Activated CD4-positive, alpha-beta T cell treated with anti-CD3 and anti-CD28 coated beads, Interleukin-2, amount 50 U/mL, for 48 hours (primary cell): ENCODE data around the gene PRKAR1B.
"Not testable (repeated sequence)": the region's sequence is repeated elsewhere in the genome, so short reads cannot be mapped to it uniquely, and the experiment has no call there.

Experiments used
- DNase-seq, 2 experiments: peaks; one replicate each; pipeline ENCODE4 v3.0.0-alpha.2; 2020

The PRKAR1B gene

DNA sequence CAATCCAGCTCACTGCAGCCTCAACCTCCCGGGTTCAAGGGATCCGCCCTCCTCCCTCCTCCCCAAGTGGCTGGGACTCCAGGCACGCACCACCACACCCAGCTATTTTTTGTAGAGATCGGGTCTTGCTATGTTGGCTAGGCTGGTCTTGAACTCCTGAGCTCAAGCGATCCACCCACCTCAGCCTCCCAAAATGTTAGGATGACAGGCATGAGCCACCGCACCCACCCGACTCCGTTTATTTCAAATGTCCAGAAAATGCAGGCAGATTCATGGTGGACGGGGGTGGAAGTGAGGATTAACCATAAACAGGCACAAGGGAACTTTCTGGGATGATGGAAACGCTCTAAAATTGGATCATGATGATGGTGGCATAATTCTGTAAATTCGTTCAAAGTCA is 85.1 kb downstream of the PRKAR1B start:
- DNase-seq = no peak

GRCh38 chr7:641269-641671 is 85.8 kb downstream of the PRKAR1B start:
- no peak for DNase-seq

GRCh38 chr7:638256-639011 is 88.6 kb downstream of the PRKAR1B start:
- DNase-seq = no peak

DNA sequence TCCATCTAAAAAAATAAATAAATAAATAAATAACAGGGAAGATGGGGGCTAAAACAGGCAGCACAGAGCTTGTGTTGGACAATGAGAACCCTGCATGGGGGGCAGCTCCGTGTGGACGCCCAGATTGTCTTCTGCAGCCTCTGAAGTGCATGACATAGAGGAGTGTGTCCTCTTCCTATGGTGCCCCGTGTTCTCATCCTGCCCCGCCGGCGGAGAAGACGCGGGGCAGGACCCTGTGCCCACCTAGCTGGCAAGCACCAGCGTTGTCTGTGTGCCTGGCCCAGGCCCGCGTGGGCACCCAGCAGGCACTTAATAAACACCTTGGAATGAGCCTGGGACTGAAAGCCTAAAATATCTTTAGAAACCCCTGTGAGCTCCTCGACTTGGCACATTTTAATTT is 89.3 kb downstream of the PRKAR1B start:
- DNase-seq = no peak

GRCh38 chr7:636396-636795 is 90.7 kb downstream of the PRKAR1B start:
- DNase-seq = peak; percentile 34 to 48

DNA sequence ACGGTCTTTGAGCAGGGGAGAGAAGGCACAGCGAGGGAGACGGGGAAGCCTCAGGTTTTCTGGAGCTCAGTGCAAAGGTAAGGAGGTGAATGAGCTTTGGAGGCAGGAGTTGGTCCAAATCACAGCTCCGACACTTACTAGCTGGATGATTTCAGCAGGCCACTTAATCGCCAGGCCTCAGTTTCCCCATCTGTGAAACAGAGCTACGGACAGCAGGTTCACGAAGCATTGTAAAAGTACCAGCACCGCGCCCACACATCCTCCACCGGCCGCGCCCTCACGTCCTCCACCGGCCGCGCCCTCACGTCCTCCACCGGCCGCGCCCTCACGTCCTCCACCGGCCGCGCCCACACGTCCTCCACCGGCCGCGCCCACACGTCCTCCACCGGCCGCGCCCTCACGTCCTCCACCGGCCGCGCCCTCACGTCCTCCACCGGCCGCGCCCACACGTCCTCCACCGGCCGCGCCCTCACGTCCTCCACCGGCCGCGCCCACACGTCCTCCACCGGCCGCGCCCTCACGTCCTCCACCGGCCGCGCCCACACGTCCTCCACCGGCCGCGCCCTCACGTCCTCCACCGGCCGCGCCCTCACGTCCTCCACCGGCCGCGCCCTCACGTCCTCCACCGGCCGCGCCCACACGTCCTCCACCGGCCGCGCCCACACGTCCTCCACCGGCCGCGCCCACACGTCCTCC is 91.2 kb downstream of the PRKAR1B start:
- DNase-seq = not testable (repeated sequence)

- DNase-seq = no peak
Measured at GRCh38 chr7:635227-635626, 91.9 kb downstream of the PRKAR1B start.

DNA sequence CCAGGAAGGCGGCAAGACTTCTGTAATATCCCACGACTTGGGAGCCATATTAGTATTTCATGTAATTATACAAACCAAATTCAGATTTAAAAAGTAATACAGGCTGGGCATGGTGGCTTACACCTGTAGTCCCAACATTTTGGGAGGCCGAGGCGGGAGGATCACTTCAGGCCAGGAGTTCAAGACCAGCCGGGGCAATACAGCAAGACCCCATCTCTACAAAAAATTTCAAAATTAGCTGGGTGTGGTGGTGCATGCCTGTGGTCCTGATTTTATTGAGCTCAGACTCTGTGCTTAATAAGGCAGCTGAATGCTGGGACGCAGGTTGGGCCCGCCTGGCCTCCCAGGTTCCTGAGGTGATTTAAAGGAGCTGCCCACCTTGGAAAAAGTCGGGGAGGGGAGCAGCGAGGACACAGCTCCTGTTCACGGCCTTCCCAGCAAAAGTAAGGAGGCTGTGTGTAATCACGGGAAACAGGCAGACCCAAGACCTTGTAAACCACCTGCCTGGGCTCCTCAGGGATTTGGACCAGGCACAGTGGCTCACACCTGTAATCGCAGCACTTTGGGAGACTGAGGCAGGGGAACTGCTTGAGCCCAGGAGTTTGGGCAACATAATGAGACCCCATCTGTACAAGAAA is 93.6 kb downstream of the PRKAR1B start:
- no peak for DNase-seq

DNA sequence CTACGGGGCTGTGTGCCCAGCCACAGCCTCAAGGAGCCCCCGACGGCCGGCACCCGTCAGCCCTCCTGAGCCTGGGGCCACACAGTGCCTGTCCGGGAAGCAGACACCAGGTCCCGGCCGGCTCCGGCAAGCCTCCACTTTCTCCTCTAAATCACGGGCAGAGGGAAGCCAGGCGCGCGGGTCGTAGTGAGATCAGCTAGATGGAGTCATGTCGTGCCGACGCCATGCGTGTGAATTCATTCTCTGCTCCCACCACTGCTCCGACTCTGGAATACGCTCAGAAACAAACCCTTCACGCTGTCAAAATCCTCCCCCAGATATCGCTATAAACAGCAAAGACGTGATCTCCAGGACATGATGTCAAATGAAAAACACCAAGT is 94.3 kb downstream of the PRKAR1B start:
- DNase-seq = no peak

DNA sequence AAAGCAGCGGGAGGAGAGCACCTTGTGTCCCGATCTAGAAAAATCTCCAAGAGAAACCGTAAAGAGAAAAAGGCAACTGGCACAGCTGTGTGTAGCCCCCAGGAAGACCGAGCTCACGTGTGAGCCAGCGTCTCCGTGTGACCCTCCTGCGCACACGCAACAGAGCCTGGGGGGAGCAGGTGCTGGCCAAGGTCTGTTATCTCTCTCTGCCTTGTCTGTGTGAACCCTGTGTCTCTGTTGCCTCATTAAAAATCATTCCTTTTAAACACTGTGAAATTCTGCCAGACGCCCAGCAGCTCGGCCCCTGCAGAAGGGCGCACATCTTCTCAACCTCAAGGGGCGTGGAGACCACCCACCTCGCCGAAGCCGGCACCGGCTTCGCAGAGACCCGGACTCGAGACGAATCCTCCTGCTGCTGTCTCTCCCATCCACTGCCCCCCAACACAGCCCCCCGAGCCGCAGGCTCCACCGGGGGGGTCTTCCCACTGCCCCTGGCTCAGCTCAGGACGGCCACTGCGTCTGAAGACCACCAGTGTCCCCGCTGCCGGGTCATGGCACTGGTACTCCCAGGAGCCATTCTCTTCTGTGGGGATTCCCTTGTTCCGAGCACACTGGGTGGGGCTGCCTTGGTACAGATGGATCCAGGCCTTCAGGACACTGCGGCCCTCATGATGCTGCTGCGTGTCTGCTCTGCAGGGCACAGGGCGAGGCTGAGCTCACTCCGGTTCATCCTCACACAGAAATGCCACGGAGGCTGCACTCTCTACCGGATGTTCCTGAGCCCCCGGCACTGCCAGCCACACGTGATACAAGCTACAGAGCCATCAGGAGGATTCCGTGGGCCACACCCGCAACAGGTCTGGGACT is 94.9 kb downstream of the PRKAR1B start:
- no peak for DNase-seq

DNA sequence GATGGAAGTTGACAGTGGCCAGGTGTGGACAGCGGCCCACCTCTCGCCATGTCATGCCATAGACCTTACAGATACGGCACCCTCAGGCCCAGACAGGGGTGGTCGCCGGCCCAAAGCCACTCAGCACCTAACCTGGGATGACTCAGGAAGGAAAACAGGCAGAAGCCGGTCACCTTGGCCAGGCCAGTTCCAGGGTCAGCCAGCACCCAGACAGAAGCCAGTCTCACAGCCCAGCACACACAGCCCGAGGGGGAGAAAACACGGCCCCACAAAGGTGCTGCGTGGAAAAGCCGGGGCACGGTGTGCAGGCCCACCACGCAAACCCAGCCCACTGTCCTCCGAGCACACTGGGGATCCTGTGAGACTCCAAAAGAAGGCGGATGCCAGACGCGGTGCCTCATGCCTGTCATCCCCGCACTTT is 95.8 kb downstream of the PRKAR1B start:
- no peak for DNase-seq

DNA sequence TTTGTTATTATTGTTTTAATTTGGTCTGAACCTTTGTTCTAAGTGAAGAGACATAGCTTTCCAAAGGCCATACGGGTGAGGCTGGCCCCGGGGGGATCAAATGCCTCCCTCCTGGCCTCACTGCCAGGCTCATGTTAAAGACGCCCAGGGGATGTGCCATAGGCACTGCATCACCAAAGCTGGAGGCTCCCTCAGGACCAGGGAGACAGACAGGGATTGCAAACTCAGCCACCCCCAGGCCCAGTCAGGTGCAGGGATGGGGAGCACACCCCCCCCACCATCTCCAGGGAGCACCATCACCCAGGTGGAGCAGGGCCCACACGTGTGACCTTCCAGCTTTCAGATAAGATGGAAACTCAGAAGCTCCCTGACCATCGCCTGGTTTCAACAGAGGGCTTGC is 96.5 kb downstream of the PRKAR1B start:
- no peak for DNase-seq

DNA sequence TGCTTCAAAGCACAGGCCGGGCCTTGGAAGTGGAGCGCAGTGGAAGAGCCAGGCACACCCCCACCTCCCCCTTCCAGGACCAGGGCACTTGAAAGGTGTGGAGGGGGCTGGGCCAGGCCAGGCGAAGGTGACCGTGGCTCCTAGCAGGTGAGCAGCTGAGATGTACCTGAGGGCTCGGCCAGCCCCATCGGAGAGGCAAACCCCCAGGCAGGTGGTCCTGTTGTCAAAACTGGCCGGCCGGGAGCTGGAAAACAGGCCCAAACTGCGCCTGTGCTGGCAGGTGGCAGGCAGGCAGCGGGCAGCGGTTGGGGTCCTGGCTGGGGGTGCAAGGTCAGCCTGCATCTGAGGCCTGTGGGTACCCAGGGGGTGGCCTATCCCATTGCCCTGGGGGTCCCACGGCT is 97.0 kb downstream of the PRKAR1B start:
- no peak for DNase-seq

- DNase-seq = no peak
Measured at GRCh38 chr7:628826-629225, 98.3 kb downstream of the PRKAR1B start.

GRCh38 chr7:628402-628763 is 98.7 kb downstream of the PRKAR1B start:
- no peak for DNase-seq

DNA sequence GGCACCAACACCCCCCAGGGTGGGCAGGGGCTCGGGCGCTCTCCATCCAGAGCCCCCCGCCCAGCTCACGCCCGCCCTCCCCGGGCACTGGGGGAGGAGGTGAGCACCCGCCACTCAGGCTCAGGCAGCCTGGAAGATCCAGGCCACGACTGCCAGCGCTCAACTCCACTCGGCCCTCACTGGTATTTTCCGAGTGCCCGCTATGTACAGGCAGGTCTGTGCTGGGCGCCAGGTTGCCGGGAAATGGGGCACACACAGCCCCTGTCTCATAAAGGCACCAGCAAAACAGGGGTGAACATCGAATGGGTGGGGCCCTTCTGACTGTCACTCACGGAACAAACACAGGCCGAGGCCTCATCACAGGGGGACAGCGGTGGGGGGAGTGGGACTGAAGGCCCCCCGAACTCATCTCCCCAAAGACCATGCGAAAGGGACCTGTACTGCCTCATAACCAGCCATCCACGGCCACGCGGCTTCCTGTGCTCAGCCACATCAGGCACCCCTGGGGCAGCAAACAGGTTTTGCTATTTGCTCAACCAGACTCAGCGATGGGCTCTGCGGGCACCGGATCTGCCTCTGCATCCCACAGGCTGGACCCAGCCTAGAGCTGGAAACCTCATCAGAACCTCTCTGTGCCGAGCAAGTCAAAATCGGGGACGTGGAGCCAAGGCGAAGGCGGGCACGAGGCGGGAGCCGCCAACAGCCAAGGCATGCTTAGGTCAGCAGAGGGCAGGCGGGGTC is 99.2 kb downstream of the PRKAR1B start:
- no peak for DNase-seq

DNA sequence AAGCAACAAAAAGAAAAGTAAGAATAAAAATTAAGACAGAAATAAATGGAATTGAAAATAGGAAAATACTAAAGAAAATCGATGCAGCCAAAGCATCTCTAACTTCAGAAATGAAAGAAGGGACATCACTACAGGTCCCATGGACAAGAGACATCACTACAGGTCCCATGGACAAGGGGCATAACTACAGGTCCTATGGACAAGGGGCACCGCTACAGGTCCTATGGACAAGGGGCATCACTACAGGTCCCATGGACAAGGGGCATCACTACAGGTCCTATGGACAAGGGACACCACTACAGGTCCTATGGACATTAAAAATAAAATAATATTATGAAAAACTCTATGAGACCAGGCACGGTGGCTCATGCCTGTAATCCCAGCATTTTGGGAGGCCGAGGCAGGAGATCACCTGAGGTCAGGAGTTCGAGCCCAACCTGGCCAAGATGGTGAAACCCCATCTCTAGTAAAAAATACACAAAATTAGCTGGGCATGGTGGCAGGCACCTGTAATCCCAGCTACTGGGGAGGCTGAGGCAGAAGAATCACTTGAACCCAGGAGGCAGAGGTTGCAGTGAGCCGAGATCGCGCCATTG is 101.6 kb downstream of the PRKAR1B start:
- no peak for DNase-seq

- DNase-seq = no peak
Measured at GRCh38 chr7:623464-623863, 103.6 kb downstream of the PRKAR1B start.

DNA sequence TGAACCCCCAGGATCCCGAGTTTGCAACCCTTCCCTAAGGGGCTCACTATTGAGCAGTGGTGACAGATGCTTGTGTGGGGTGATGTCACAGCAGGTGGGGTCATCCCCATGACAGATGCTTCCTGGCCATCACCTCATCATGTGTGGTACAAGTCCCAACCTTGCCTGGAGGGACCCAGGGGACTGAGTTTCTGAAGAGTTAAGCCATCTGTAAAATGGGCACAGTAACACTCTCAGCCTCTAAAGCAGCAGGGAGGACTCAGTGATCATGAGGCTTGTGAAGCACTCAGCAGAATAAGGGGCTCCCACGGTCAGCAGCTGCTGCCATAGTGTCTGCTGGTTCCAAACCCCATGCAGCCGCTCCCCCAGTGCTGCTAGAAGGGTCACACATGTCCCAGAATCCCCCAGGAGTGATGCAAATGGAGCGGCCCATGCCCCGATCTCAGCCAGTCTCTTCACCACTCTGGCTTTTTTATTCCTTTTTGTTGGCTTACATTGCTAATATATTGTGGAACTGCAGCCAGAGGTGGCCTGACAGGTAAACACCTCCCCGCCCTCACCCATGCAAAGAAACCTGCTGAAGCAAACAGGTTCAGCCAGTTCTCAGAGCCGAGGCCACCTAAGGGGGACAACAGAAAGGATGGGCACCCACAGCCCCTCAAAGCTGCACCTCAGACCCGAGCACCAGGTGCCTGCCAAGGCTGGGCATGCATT is 105.4 kb downstream of the PRKAR1B start:
- DNase-seq = no peak

DNA sequence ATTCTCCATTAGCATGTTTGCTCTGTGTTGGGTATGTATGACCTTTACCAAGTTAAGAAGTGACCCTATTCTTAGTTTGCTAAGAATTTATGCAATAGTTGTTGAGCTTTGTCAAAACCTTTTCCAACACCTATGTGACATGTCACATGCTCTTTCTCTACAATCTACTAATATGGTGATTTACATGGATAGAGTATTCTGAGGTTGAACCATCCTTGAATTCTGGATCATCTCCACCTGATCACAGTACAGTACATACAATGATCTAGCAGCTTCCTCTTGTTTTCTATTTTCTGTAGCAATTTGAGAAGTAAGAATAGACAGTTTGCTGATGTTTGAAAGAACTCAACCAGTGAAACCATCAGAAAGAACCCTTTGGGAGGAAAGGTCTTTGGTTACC is 106.2 kb downstream of the PRKAR1B start:
- DNase-seq = no peak

GRCh38 chr7:620056-620455 is 107.0 kb downstream of the PRKAR1B start:
- no peak for DNase-seq
